ENCODE measurements around the gene NAV2. TPM values are rescaled to one million over a fixed set of nuclear protein-coding genes. Genes with fewer than 3 reads are reported as not detected.

The NAV2 gene
- polyA plus RNA-seq, 1 donor (not counting 4 experiments of a cell fraction or from before 2014, with no cell fraction given) = 4.0 TPM

GRCh38 chr11:19862091-19862490 is 149.5 kb downstream of the NAV2 start:
- Histone ChIP-seq H3K9me3 (ENCODE audit: control insufficient read depth, low read depth, low read length) (no peaks in the 10 kb centered on the region), H3K9ac (ENCODE audit: control insufficient read depth, extremely low read depth, insufficient read depth, low read length) (no peak overlapping the region), H3K9me1 (ENCODE audit: control insufficient read depth, extremely low read depth, insufficient read depth, low read length) (no peaks in the 10 kb centered on the region), H4K20me1 (ENCODE audit: control insufficient read depth, extremely low read depth, insufficient read depth, low read length) (no peaks in the 10 kb centered on the region), H2AFZ (ENCODE audit: control insufficient read depth, low read length) (no peak overlapping the region), H3K4me3 (ENCODE audit: control insufficient read depth in 2 of 3, extremely low read depth in 1 of 3, insufficient read depth in 2 of 3, low read depth in 1 of 3, low read length in 3 of 3) (no peak overlapping the region), H3K36me3 (ENCODE audit: control insufficient read depth in 2 of 2, extremely low read depth in 1 of 2, insufficient read depth in 2 of 2, low read length in 2 of 2) (no peaks in the 10 kb centered on the region), H3K27ac (ENCODE audit: control insufficient read depth, insufficient read depth, low read length) (no peak overlapping the region), H3K79me2 (ENCODE audit: control insufficient read depth, insufficient read depth, low read length) (no peaks in the 10 kb centered on the region), H3K4me1 (ENCODE audit: control insufficient read depth, extremely low read depth, insufficient read depth, low read length) (no peaks in the 10 kb centered on the region), H3K27me3 (ENCODE audit: control insufficient read depth, extremely low read depth, insufficient read depth, low read length) (no peaks in the 10 kb centered on the region), H3K4me2 (ENCODE audit: control insufficient read depth, extremely low read depth, insufficient read depth, low read depth, low read length) (no peak overlapping the region)
- no peak for DNase-seq (ENCODE audit: low read depth, low spot score)
- TF ChIP-seq CTCF (optimal IDR thresholded peaks at IDR 0.05 in 1 of 3, IDR thresholded peaks at IDR 0.05 in 1 of 3, conservative IDR thresholded peaks at IDR 0.05 in 1 of 3; ENCODE audit: extremely low read depth in 1 of 3, insufficient read depth in 2 of 3, low read length in 3 of 3) (no peak), EZH2 (IDR thresholded peaks at IDR 0.05; ENCODE audit: low read length) (no peak)
- dilution Hi-C loops (cut with MboI; ENCODE audit: extremely low pct_ligation_motif_present, low sequenced_read_pairs) = no loop called here
- FAIRE-seq = no peak

- dilution Hi-C loops (cut with MboI; ENCODE audit: extremely low pct_ligation_motif_present, low sequenced_read_pairs) = no loop called here
- H3K79me2 ChIP-seq (ENCODE audit: control insufficient read depth, insufficient read depth, low read length) = no peaks in the 10 kb centered on the region
- H3K4me3 ChIP-seq (ENCODE audit: control insufficient read depth in 2 of 3, extremely low read depth in 1 of 3, insufficient read depth in 2 of 3, low read depth in 1 of 3, low read length in 3 of 3) = no peak overlapping the region
- no peaks in the 10 kb centered on the region for H3K36me3 ChIP-seq (ENCODE audit: control insufficient read depth in 2 of 2, extremely low read depth in 1 of 2, insufficient read depth in 2 of 2, low read length in 2 of 2)
- H3K9me3 ChIP-seq (ENCODE audit: control insufficient read depth, low read depth, low read length) = no peaks in the 10 kb centered on the region
- H3K27ac ChIP-seq (ENCODE audit: control insufficient read depth, insufficient read depth, low read length) = no peak overlapping the region
- TF ChIP-seq CTCF (optimal IDR thresholded peaks at IDR 0.05 in 1 of 3, IDR thresholded peaks at IDR 0.05 in 1 of 3, conservative IDR thresholded peaks at IDR 0.05 in 1 of 3; ENCODE audit: extremely low read depth in 1 of 3, insufficient read depth in 2 of 3, low read length in 3 of 3) = no peak
- no peak for TF ChIP-seq EZH2 (IDR thresholded peaks at IDR 0.05; ENCODE audit: low read length)
- no peak overlapping the region for H2AFZ ChIP-seq (ENCODE audit: control insufficient read depth, low read length)
- no peak overlapping the region for H3K9ac ChIP-seq (ENCODE audit: control insufficient read depth, extremely low read depth, insufficient read depth, low read length)
- DNase-seq (ENCODE audit: low read depth, low spot score) = no peak
- no peaks in the 10 kb centered on the region for H3K27me3 ChIP-seq (ENCODE audit: control insufficient read depth, extremely low read depth, insufficient read depth, low read length)
- FAIRE-seq = no peak
- no peaks in the 10 kb centered on the region for H4K20me1 ChIP-seq (ENCODE audit: control insufficient read depth, extremely low read depth, insufficient read depth, low read length)
- H3K4me1 ChIP-seq (ENCODE audit: control insufficient read depth, extremely low read depth, insufficient read depth, low read length) = peaks cover 3% of the 10 kb centered on the region
- no peak overlapping the region for H3K4me2 ChIP-seq (ENCODE audit: control insufficient read depth, extremely low read depth, insufficient read depth, low read depth, low read length)
- no peaks in the 10 kb centered on the region for H3K9me1 ChIP-seq (ENCODE audit: control insufficient read depth, extremely low read depth, insufficient read depth, low read length)
Observed at GRCh38 chr11:19864141-19865140, 151.8 kb downstream of the NAV2 start.
